HG03457 (cell line): ENCODE results near the gene ZNF664.
A peak's percentile ranks its signal among the peaks of the same experiment; 100 is the strongest.

Source experiments
- ATAC-seq: cut with Tn5 transposase; IDR thresholded peaks from one replicate; pipeline ENCODE4 v1.9.1; 2021; ENCODE audit warnings: moderate number of reproducible peaks; ENCODE audit not compliant: unreplicated experiment

Gene ZNF664

GRCh38 chr12:123972457-123973401 is at the start of gene ZNF664, which contains the start of gene CCDC92:
Gene ZNF664, plus strand, starts transcription at chr12:123973215. Its CDS starts 38,930 bp downstream, at chr12:124012145.
Gene CCDC92, minus strand, starts transcription at chr12:123972831. Its CDS starts 28,526 bp downstream, at chr12:123944305.
- peak; percentile 72 for ATAC-seq

GRCh38 chr12:123923927-123924326 is 49.1 kb upstream of the ZNF664 start:
- ATAC-seq, result no peak

DNA sequence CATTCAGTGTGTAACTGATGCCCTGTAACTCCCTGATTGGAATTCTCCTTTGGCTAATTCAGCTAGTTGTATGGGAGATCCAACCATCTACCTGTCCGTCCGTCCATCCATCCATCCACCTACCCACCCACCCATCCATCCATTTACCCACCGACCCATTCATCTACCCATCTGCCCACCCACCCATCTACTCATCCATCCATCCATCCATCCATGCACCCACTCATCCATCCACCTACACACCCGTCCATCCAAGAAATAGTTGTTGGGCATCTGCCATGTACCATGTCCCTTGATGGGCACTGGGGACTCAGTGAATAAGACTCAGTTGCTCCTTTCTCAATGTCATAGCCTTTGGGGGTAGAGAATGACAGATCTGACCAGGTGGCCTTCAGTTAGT is 48.5 kb upstream of the ZNF664 start:
- ATAC-seq, result no peak

- no peak for ATAC-seq
Observed at GRCh38 chr12:123928274-123928865, 44.6 kb upstream of the ZNF664 start.

- ATAC-seq, result no peak
Observed at GRCh38 chr12:123928897-123929296, 44.1 kb upstream of the ZNF664 start.

DNA sequence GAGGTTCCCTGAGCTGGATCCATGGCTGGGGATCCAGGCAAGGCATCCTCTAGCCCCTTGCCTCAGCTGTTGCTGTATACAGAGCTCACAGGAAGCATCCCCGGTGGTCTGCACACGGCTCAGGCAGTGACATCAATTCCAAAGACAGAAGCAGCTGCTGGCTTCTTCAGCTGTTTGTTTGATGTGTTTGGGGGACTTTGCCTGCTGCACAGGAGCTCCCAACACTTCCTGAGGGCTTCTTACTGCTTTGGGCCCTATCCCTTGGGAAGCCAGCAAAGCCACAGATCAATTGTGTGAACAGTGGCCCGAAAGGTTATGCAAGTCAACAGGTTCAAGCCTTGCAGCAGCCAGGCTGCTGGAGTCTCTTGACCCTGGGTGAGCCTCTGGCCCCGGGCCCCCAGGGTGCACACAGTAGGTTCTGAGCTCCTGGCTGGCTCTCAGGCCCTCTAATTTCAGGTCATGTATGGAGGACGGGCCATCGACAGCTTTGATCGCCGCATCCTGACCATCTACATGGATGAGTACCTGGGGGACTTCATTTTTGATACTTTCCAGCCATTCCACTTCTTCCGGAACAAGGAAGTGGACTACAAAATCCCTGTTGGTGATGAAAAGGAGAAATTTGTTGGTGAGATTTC is 43.0 kb upstream of the ZNF664 start:
- no peak for ATAC-seq

DNA sequence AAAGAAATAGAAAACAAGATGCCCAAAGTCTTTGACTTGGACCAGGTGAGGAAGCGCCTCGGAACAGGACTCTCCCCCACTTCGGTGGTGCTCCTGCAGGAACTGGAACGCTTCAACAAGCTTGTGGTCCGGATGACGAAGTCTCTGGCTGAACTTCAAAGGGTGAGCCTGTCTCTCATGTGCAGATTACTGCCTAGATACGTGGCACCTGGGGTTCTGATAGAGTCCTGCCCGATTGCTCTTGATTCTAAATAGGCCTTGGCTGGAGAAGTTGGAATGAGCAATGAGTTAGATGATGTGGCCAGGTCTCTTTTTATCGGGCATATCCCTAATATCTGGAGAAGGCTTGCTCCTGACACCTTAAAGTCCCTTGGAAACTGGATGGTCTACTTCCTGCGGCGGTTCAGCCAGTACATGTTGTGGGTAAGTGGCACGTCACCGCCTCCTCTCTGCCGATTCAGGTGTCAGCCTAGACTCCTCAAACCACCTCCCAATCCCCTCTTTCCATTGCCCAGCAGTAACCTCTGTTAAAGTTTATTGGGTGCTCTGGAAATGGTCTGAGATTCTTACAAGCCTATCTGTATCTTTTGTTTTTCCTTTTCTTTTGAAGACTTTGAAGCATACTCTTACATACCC is 41.2 kb upstream of the ZNF664 start:
- ATAC-seq, result no peak

DNA sequence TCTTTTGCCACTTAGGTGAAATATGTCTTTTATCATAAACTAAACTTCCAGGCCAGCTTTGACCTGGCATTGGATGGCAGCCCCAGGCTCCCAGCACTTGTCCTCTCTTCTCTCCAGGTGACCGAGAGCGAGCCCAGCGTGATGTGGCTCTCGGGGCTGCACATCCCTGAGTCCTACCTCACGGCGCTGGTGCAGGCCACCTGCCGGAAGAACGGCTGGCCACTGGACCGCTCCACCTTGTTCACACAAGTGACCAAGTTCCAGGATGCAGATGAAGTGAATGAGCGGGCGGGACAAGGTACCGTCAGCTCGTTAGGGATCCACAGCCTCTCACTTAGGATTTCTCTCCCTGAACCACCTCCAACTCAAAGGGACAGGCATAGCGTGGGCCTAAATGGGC is 39.8 kb upstream of the ZNF664 start:
- no peak for ATAC-seq

GRCh38 chr12:123934016-123934620 is 38.9 kb upstream of the ZNF664 start:
- no peak for ATAC-seq

DNA sequence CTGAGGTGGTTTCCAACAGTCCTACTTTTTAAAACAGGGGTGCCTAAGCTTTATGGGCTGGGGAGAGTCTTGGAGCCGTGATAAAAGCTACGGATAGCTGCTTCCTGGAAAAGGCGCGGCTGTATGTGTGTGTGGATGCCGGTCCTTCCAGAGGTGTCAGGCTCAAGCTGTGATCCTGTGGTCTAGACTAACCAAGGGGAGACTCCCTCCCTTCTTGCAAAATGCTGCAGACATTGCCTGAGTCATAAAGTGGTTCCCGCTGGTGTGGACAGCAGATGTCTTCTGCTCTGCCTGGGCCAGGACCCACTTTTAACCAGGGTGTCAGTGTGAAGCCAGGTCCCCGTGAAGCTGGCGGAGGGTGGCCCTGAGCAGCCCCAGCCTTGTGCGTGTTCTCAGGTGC is 38.2 kb upstream of the ZNF664 start:
- ATAC-seq, result no peak

DNA sequence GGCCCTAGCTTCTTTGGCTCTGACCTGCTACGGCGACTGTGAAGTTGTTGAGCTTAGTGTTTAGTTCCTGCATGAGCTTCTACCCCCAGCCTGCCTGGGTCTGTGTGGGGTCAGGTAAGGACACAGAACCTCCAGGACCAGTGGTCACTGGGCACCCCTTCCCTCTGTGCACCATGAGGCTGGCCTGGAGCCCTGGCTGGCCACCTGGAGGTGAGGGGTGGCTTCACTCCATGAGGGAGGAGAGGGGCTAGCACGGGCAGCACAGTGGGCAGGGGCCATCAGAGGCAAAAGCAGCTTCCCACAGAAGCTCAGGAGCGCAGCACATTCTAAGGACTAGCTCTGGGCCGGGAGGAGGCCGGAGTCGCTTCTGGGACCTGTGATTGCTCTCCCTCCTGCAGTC is 37.1 kb upstream of the ZNF664 start:
- ATAC-seq, result no peak

DNA sequence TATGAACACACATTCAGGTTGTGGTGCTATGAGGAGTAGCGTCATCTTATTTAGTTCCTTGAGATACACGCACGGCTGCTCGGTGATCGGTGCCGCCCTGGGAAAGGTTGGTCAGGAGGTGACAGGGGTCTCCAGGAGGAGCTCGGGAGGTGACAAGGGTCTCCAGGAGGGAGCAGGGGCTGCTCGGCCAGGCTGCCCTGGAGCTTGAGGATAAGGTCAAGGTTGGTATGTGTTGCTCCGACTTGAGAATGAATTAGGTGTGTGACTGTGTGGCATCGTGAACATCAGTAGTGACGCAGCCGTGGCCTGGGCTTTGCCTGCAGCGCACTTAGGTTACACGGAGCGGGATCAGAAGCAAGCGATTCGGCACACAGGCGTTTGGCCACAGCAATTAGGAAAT is 36.5 kb upstream of the ZNF664 start:
- no peak for ATAC-seq

- ATAC-seq, result no peak
Observed at GRCh38 chr12:123936956-123937706, 35.9 kb upstream of the ZNF664 start.

DNA sequence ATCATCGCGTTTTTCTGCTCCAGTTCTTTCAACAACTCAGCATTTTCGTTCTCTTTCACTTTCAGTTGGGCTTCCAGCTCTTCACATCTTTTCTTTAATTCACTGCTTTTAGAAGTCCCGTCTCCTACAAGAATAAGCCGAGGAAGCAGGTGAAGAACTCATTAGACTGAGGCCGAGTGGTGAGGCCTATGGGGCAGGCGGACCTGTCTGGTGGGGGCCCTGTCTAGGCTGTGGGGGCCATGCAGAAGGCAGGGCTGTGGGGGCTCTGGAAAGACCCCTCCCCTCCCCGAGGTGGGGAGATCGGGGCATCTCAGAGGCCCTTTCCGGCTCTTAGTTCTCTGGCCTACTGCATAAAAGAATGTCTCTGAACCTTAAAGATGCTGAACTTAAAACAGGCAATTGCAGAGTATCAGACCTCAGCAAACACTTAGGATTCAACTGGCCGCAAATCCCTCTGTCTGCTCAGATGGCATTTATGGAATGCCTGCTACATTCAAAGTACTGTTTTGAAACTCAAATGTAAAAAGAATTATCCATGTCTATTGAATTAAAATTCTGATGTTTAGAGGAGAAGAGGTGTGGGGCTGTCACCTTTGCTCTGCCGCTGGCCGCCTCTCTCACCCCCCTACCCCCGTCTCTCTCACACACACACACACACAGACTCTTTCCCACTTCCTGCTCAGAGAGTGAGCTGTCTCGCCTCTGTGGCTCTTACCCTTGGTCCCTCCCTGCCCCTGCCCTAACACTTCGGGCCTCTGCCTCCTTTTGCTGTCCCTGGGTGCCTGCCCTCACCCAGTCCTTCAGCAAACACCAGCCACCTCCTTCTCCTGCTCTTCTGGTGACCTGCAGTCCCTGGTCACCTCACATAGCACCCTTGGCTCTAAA is 35.1 kb upstream of the ZNF664 start:
- ATAC-seq, result no peak

- no peak for ATAC-seq
Observed at GRCh38 chr12:123938679-123939480, 34.1 kb upstream of the ZNF664 start.

DNA sequence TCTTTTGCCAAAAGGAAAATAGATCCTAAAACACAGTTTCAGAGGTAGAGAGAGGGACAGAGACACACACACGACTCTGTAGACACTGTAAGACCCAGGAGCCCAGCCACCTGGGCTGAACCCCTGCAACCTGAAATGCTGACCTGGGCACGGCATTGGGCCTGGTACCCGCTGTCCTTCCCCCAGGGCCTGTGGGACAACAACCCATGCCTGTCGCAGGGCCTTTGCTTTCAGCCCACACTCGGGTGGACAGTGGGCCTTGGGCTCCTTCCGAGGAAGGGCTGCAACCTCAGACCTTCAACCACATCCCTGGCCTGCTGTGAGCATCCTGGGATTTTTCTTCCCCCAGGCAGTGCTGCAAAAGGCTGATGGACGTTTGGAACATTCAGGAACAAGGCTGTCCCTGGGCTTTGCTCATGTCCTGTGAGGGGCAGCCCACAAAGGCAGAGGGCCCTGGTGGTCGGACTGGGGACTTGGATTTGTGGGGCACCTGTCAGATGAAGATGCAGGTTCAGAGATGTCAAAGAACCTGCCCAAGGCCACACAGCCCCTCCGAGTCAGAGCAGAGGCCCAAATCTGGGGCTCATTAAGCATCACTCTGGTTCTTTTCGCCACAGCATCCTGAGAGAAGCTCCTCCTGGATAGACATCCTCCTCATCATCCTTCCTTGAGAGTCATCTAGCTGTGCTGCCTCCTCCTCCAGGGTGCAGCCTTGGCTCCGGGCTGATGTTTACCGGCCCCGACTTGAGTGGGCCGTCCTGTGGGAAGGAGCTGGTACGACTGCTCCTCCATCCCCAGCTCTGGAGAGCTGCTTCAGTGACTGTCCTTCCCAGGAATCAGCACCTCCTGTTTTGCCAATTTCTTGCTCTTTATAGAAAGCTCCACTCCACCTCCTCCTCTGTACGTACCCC is 33.0 kb upstream of the ZNF664 start:
- ATAC-seq, result no peak

- ATAC-seq, result no peak
Observed at GRCh38 chr12:123940627-123940966, 32.4 kb upstream of the ZNF664 start.
